Posterior vena cava (tissue), 2 donors: ENCODE data around the gene GREM1. TPM values are rescaled to one million over a fixed set of nuclear protein-coding genes. Genes with fewer than 3 reads are reported as not detected.

Source experiments
- DNase-seq: peaks from one replicate; pipeline ENCODE4 v3.0.0-alpha.2; 2020; ENCODE audit warnings: low spot score
- intact Hi-C, 2 donors: fragments of 100-400 bp; cut with DNase I; formaldehyde crosslinking; loops; one replicate each; pipeline versions ENCODE4 v1.14.1 to v1.14.2; 2022 to 2023
- total RNA-seq, 2 donors: library from RNA; stranded (reverse); fragmentation: NEBNext Ultra II Directional; extraction: Animal tissue kit (Norgen Biotek cat#: 25700); gene quantifications; one replicate each; pipeline ENCODE4 v1.2.1, GENCODE V29; 2021
- donor health status: DM: yes; HTN: yes; CAD: no.
- donor health status: DM: yes; HTN: yes; CAD: no.

The GREM1 gene
- total RNA-seq, 2 donors from 2014 or later: 283 to 825 TPM

DNA sequence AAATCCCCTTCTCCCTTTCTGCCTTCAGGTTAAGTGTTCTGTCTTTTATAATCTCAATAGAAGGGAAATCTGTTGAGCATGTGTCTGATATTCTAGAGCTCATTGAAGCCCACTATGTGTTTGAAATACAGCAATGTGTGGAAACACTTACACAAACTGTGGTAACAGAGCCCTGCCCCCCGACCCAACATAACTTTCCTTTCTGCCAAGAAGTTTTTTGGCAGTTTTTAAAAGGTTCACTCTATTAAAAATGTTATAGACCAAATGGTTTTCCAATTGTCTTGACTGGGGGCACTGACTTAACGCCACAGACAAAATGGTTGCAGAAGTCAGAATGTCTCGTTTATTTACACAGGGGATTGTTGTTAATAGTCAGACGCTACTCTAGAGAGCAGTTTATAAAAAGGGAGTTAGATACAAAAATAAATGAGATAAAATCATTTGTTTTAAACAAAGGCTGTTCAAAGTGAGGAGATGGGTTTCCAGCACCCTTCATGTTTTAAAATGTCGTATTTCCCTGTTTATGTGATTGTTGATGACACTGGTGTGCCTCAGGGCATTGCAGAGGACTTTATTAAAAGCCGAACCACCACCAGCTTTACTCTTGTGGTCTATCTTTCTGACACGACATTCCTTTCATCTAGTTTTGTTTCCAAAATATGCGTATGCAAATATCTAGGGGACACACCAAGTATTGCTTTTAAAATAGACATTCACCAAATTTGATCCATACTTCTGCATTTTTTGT lies 26.7 kb upstream of the GREM1 start:
- no peak for DNase-seq
- intact Hi-C loops: no loop called here

DNA sequence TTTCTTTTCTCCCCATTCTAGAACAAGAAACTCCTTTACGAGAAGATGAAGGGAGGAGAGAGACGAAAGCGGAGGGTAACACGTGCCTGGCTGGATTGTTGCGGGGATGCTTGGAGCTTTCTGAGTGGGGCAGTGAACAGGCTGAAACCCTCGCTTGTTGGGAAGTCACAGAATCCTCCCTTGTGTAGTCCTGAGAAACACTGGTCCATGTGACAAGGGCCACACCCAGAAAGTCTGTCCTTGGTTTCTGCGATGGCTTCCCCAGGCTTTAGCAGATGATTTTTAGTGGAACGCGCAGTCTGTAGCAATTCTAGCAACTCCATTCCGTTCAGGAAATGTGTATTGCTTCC lies 26.1 kb upstream of the GREM1 start:
- DNase-seq: no peak
- intact Hi-C loops: no loop called here

DNA sequence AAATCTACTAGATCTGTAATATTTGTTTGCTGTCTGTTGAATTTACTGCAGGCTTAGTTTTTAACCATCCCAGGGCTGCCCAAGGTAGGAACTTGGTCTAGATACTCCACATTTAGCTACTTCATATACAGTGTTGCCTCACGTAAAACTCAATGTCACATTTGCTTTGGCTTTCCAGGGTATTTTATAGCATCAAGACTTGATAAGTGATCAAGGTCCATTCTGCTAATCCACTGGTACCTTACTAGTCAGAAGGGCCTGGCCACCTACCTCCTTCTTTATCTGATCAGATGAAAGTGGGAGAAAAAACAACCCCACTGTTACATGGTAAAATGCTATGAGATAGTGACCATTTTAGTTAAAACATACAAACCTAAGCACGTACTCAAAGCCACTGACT lies 25.5 kb upstream of the GREM1 start:
- intact Hi-C loops: no loop called here
- no peak for DNase-seq

DNA sequence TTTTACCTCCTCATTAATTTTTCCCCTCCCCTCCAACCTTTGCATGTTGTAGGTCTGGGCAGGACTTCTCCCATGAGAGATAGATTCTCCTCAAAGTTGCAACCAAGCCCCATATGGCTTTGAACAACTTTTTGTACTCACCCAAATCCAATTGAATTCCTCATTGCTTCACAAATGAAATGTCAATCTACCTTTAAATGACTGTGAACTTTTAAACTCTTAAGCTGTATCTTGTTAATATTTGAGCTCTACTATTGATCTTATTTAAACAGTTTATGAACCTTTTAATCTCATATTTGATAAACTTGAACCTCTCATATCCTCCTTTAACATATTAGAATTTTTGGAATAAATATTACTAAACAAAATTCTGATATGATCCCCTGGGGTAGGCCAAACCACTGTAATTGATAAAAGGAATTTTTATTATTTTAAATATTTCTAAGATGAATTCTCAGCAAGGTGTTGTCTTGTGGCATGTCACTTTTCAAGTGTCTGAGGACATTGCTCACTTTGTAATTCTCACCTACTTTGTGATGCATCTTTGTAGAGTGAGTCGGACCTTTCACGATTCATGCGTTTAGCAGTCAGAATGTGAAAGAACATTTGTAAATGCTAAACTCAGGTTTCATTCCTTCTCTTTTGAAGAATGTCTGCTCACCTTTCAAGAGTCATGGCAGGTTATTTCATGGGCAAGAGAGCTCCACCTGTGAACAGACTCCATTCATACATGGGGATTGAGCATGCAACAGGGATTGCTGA lies 23.4 kb upstream of the GREM1 start:
- intact Hi-C loops: no loop called here
- no peak for DNase-seq

DNA sequence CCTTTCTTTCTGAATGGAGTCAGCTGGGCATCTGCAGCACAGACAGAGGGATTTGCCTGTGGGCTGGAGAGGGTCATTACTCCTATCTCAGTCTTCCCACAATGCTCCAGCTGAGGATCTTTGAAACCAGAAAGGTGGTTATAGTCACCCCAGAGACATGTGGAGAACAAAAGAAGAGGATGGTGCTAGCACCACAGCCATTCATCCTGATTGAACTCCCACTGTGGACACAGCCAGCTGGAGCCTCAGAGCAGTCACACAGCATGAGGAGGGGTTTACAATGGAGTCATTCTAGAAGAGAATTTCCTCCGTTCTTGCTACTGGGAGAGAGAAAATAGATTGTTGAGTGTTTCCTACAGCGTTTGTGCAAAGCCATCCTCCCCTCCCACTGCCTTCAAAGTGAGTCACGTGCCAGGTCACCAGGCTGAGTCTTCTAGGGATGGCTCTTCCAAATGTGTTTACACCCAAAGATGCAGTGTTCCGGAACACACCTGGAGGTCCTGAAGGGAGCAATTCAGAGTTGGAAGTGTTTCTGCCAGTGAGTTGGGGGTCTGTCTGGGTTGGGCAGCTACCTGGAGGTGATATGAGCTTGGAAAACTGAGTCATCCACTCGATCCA lies 18.9 kb upstream of the GREM1 start:
- DNase-seq: no peak
- intact Hi-C loops: no loop called here

DNA sequence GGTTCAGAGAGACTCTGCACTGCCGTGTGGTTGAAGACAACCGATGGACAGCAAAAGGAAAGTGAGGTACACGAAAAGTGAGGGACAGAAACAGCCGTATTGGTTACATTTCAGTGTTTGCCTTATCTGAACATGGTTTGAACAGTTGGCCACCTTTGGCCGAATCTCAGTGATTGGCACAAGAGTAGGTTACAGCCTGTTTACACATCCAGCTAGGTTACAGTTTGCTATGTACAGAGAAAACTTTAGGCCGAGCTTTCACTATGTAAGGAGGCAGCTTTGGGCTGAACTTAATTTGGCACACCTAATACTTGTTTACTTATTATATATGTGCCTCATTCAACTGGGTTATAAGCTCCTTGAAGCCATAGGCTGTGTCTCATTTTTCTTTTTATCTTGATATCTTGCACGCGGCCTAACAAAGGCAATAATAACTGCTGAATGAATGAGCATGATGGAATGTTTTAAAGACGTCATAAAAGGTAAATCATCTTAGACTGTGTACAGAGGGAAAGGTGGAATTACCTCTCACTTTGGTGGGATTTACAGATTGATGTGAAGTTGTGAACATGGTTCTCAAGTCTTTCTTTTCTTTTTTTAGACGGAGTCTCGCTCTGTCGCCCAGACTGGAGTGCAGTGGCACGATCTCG lies 17.2 kb upstream of the GREM1 start:
- intact Hi-C loops: no loop called here
- DNase-seq: no peak

DNA sequence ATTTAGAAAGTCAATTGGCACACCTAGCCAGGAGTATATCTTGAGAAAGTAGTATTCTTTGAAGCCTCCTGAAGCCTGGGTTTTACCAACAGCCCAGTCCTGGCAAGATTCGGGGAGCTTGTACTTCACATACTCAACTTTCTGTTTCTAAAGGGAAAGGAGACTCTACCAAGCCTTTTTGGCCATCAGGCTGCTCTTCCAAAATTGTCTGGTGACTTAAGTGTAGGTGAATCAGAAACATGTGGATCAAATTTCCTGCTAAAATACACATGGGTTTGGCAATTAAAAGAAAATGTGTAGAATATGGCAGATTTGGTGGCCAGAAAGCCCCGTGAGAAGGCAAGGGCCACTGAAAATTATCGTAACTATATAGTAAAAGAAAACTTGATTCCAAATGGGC lies 15.9 kb upstream of the GREM1 start:
- intact Hi-C loops: no loop called here
- DNase-seq: no peak

DNA sequence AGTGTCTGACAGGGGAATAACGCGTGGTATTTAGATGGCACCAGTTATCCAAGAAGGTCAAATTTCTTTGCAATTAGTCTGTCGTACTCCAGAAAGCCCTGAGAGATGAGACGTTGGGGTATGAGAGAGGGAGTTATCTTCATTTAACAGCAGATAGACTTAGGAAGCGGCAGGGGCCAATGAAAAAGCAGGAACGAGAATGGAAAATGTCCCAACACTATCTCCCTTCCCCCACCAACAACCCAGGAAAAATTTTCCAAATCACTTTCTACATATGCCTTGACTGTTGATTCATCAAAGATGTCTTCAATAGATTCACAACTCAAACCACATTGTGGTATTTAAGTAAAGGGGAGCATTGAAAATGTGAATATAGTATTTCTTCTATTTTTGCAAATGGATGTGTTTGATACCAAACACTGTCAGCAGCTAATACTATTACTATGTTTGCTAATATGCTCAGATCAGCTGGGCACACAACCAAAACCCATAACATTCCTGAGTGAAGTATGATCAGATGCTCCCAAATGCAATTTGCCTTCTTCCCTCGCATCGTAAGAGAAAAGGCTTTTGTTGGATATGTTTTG lies 13.3 kb upstream of the GREM1 start:
- intact Hi-C loops: no loop called here
- DNase-seq: no peak

DNA sequence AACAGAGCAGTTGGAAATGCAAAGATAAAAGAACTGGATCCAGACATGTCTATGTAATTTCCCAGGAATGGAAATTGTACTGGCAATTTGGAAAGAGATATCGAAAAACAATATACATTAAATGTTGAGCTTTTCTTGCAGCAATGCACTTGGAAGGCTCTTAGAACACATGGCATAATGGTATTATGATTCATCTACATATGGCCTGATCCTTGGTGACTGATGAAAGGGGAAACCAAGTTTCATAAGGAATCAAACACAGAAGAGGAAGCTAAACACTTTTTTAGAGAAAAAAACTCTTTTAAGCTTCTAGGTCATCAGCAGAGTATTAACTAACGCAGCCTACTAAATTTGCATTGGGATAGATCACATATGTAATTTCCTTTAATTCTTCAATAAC lies 12.4 kb upstream of the GREM1 start:
- intact Hi-C loops: no loop called here
- no peak for DNase-seq

DNA sequence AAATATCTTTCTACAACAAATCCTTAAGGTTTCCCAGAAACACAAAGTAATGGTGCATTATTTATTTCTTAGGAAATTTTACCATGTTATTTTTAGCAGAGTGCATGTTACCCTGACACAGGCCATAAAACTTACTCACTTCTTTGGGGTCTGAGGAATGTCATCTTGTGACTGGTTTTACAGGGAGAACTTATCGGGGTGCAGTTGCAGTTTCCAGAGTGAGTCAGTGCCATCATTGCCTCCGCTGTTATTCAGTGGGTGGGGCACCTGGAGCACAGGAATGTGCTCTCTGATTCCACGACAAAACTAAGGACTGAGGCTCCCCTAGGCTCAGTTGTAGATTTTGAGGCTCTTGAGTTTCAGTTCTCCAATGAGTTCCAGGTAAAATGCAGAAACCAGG lies 11.1 kb upstream of the GREM1 start:
- intact Hi-C loops: no loop called here
- no peak for DNase-seq

DNA sequence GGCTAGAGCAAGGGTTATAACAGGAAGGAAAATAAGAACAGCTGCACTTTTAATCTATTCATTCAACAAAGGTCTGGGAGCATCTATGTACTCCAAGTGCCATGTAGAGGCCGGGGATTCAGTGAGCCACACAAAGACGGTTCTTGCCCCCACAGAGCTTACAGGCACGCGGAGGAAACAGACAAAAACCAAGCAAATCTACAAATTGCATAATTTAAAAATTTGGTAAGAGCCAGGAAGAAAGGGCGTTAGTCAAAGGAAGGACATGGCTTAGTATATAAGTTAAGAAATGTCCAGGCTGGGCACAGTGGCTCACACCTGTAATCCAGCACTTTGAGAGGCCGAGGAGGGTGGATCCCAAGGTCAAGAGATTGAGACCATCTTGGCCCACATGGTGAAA lies 10.4 kb upstream of the GREM1 start:
- intact Hi-C loops: no loop called here
- no peak for DNase-seq

DNA sequence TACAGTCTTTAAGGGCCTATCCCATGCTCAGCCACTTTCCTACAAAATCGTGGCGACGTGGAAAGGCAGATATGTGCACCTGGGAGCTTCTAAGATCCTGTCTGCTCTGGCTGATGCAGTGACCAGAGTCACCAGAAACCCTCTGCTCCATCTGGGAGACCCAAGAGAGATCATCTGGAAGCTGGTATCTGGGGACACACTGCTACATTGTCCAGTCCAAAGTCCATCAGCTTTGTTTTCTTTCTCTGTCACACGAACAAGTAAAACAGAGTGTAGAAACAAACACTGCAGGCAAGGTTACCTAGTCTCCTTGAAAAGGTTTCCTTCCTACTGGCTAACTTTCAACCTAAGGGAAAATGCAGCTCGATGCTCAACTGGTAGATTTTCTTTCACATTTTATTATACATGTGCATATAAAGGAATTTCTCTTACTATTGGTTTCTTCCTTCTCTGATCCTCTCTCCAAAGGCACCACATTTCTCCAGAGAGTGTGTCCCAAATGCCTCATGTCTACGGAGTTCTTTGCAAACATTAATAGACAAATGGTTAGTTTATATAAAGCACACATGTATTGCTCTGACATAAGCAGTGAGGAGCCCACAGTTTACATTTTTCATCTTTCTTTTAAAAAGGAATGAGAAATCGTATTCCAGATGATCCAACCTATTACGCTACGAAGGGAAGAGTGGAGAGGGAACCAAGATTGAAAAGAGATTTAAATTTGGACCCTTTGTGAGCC lies 8.3 kb upstream of the GREM1 start:
- intact Hi-C loops: no loop called here
- no peak for DNase-seq

DNA sequence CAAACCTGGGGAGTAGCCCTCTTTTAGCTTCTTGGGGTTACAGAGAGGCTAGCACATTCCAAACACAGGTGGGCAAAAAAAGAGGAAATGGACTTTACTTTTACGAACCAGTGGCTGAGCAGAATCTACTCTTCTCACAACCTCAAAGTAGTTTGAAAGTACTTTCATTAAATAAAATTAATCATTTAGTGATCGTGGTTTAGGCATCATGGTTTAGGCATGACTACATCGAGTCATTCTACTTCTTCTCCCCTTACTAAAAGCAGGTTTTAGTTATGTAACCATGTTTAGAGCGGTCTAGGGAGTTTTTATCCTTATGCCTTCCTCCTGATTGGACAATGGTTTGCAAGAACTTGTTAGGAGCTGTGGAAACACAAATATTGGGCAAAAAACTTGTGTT lies 2.5 kb upstream of the GREM1 start:
- no peak for DNase-seq
- intact Hi-C loops: loop anchor here in 1 of 2 donors (5.0 kb wide), 1 partner anchor 43 kb away; no protein-coding TSS in a partner anchor

DNA sequence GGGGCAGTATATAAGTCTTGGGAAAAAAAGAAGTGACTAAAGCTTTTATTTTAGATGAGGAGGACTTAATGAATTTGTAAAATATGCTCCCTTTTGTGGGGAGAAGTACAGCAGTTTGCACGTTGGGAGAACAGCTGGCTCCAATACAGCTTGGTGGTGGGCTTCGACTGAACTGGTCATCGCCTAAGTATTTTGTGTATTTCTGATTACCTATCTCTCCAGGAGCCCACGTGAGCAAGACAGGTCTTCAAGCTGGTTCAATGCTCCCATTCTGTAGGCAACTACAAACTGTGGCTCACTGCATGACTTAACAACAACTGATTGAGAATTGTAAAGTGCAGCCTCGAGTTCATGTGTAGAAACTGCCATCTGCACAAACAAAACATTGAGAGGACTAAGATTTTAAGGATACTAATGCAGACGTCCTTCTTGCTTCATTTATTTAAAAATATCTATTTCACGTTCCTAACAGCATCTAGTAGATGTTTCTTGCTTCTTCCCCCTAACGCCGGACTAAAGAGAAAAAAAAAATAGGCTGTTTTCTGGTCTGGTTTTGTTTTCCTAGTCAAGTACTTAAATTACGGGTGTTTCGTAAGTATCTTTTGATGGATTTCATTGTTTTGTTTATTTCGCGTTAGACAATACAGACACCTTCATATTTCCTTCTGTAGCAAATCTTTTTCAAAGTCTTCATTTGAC lies 1.4 kb upstream of the GREM1 start:
- no peak for DNase-seq
- intact Hi-C loops: loop anchor here in 1 of 2 donors (5.0 kb wide), 1 partner anchor 44 kb away; no protein-coding TSS in a partner anchor

DNA sequence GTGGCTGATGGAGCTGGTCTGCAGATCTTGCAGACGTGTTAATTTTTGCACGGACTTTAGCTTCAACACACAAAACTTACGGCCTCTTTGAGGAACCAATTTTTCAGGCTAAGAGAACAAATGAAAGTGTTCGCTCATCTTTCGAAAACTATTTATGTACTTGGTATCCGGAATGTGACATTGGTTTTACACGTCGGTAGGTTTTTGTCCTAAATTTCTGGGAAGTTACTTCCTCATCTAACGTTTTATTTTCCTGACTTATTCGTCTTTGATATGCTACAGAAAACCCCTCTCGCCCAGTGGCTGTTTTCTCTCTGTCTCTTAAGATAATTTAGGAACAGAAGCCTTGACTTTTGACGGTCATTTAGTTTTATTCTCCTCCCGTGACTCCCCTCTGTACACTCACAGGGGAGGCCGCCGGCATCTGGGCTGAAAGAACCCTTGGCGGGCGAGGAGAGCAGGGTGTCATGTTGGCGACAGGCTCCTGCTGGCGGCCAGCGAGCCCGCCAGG lies 834 bp upstream of the GREM1 start:
- intact Hi-C loops: loop anchor here in 1 of 2 donors (5.0 kb wide), 1 partner anchor 45 kb away; no protein-coding TSS in a partner anchor

DNA sequence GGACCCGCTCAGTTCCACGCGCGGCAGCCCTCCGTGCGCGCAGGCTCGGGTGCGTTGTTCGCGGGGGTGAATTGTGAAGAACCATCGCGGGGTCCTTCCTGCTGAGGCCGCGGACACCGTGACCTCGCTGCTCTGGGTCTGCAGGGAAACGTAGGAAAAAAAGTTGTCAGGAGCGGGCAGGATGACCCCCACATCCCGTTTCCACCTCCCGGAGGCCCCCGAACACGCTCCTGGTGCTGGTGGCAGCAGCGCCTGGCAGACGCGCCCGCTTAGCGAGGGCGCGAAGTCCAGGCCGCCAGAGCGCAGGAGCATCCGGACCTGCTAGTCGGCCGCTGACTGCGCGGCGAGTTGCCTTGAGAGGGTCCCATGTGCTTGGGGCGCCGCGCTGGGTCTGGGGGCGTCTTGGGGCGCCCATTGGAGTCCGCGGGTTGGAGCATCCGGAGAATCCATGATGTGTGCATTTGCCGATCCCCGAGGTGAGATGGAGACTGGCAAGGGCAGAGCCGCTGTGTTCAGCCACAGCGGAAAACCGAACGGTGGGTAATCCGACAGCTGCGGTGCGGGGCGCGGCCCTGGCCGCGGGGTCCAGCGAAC lies 520 bp downstream of the GREM1 start:
- no peak for DNase-seq
- intact Hi-C loops: loop anchor here in 1 of 2 donors (5.0 kb wide), 1 partner anchor 46 kb away; no protein-coding TSS in a partner anchor

More for the DNA sequence above, 834 bp upstream of the GREM1 start:
- DNase-seq: no peak

DNA sequence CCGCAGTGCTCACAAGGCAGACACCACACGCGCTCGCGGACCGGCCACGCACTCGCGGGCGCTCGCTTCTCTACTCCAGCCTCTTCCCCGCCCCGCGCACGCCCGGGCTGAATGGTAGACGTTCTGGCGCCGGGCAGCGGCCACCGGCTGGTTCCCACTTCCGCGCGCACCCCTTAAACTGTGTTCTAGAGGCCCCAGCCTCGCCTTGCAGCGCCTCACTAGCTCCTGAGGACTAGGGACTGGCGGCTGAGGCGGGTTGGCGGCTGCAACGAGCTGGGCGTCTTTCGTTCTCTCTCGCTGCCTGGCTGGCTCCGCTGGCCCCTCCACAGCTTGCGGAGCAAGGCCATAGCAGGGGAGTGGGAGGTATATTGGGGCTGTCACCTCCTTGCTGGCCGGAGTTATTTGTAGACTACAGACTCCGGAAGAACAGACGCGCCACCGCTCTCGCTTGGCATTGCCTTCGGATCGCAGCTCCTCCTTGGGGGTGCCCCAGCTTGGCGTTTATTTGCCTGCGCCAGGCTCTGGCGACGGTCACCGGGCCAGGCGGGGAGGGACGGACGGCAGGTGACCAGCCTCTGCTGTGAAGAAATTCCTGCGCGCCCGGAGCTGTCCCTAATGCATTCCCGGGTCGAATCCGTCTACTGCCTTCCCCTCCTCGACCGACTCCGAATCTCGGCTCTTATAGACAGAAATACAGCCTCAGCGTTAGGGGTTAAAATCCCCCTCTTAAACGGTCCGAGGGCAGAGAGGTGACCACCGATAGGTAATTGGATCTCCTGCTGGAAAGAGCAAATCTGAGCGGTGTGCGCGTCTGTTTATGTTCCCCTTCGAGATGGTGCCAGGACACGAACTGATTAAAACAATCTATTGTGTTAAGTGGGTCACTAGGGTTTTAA lies 1.3 kb downstream of the GREM1 start:
- DNase-seq: no peak
- intact Hi-C loops: loop anchor here in 1 of 2 donors (5.0 kb wide), 1 partner anchor 47 kb away; no protein-coding TSS in a partner anchor
